MM.1S (cell line): ENCODE results near the gene JAKMIP3.

Experiments
- EZH2 ChIP-seq: fragments of 300-600 bp; sonication (generic); optimal IDR thresholded peaks from 2 replicates; pipeline ENCODE3; 2017; ENCODE audit warnings: low read depth, mild to moderate bottlenecking, antibody characterized with exemption, low read length, mixed read lengths
- TF ChIP-seq, protein P1 (sequence below): fragments of 300-600 bp; sonication (generic); IDR thresholded peaks from 2 replicates; pipeline ENCODE4 v1.5.1; 2016; ENCODE audit warnings: antibody characterized with exemption, low read length, mixed read lengths

GRCh38 chr10:132096223-132096622, 30.5 kb downstream of the JAKMIP3 start:
- TF ChIP-seq EZH2 = no peak
- TF ChIP-seq, protein P1, sequence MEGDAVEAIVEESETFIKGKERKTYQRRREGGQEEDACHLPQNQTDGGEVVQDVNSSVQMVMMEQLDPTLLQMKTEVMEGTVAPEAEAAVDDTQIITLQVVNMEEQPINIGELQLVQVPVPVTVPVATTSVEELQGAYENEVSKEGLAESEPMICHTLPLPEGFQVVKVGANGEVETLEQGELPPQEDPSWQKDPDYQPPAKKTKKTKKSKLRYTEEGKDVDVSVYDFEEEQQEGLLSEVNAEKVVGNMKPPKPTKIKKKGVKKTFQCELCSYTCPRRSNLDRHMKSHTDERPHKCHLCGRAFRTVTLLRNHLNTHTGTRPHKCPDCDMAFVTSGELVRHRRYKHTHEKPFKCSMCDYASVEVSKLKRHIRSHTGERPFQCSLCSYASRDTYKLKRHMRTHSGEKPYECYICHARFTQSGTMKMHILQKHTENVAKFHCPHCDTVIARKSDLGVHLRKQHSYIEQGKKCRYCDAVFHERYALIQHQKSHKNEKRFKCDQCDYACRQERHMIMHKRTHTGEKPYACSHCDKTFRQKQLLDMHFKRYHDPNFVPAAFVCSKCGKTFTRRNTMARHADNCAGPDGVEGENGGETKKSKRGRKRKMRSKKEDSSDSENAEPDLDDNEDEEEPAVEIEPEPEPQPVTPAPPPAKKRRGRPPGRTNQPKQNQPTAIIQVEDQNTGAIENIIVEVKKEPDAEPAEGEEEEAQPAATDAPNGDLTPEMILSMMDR = no peak
